Osteoblast (primary cell): ENCODE measurements around the gene SH3RF1. TPM values are rescaled to one million over a fixed set of nuclear protein-coding genes. Genes with fewer than 3 reads are reported as not detected.

Experiments used
- DNase-seq: peaks from one replicate; pipeline ENCODE4 v3.0.0; 2011; ENCODE audit warnings: low spot score, mixed read lengths; ENCODE audit not compliant: insufficient read length; ENCODE audit errors: missing footprints
- H2AFZ ChIP-seq: 2 replicates; pipeline ENCODE4 v1.6.0; 2011; ENCODE audit warnings: mild to moderate bottlenecking, low read length
- H3K27ac ChIP-seq: 2 replicates; pipeline ENCODE4 v1.5.1; 2011; ENCODE audit warnings: mild to moderate bottlenecking, low read depth, low read length, moderate library complexity
- H3K27me3 ChIP-seq: 2 replicates; pipeline ENCODE4 v1.6.0; 2012; ENCODE audit warnings: mild to moderate bottlenecking, control low read depth, inconsistent platforms, low read length, moderate library complexity; ENCODE audit not compliant: insufficient read depth
- H3K36me3 ChIP-seq: 2 replicates; pipeline ENCODE4 v1.5.1; 2011; ENCODE audit warnings: mild to moderate bottlenecking, low read length, control low read depth, moderate library complexity; ENCODE audit not compliant: insufficient read depth
- H3K4me1 ChIP-seq: 2 replicates; pipeline ENCODE4 v1.5.1; 2011; ENCODE audit warnings: mild to moderate bottlenecking, low read length, control low read depth, moderate library complexity; ENCODE audit not compliant: insufficient read depth
- H3K4me2 ChIP-seq: 2 replicates; pipeline ENCODE4 v1.6.0; 2011; ENCODE audit warnings: mild to moderate bottlenecking, low read length; ENCODE audit not compliant: insufficient read depth
- H3K4me3 ChIP-seq: fragments of 200-600 bp; sonication (generic); 3 replicates; pipeline ENCODE4 v1.5.1; 2012; ENCODE audit warnings: mild to moderate bottlenecking, low read length, inconsistent platforms; ENCODE audit not compliant: insufficient read depth
- H3K79me2 ChIP-seq: 2 replicates; pipeline ENCODE4 v1.6.0; 2012; ENCODE audit warnings: mild to moderate bottlenecking, low read length, control low read depth, inconsistent platforms; ENCODE audit not compliant: insufficient read depth
- H3K9me3 ChIP-seq: 2 replicates; pipeline ENCODE4 v1.5.1; 2011; ENCODE audit warnings: low read depth, low read length, control low read depth
- H4K20me1 ChIP-seq: 2 replicates; pipeline ENCODE4 v1.6.0; 2012; ENCODE audit warnings: mild to moderate bottlenecking, low read length, control low read depth; ENCODE audit not compliant: insufficient read depth
- CTCF ChIP-seq: IDR thresholded peaks from 2 replicates; pipeline ENCODE4 v1.5.1; 2011; ENCODE audit warnings: mild to moderate bottlenecking, low read depth, low read length, moderate library complexity; ENCODE audit errors: extremely low read depth
- total RNA-seq: library from RNA; depleted of rRNA; stranded (reverse); fragments of >200 nt; gene quantifications from 2 replicates; pipeline ENCODE4 v1.2.3, GENCODE V29; 2012

Gene SH3RF1
- 33.0 and 37.6 TPM in 2 replicates for total RNA-seq

- H3K36me3 ChIP-seq: peaks cover 24% of the 10 kb centered on the region
- H3K4me1 ChIP-seq: peaks cover 39% of the 10 kb centered on the region
- H3K27me3 ChIP-seq: no peaks in the 10 kb centered on the region
- peak; percentile 97 for DNase-seq
- H3K4me3 ChIP-seq: peak within 1 kb of the TSS; percentile 96
- TF ChIP-seq CTCF: peak; percentile 9
- peaks cover 25% of the 10 kb centered on the region for H4K20me1 ChIP-seq
- H3K79me2 ChIP-seq: peaks cover 47% of the 10 kb centered on the region
- H3K4me2 ChIP-seq: peak within 1 kb of the TSS; percentile 94
- peak within 1 kb of the TSS; percentile 98 for H3K27ac ChIP-seq
- peak within 1 kb of the TSS; percentile 16 for H2AFZ ChIP-seq
- no peaks in the 10 kb centered on the region for H3K9me3 ChIP-seq
These were observed at the start of gene SH3RF1 for GRCh38 chr4:169270810-169271691. Gene SH3RF1 (minus strand): TSS chr4:169270956. CDS start chr4:169269212, 1,744 bp downstream.

DNA sequence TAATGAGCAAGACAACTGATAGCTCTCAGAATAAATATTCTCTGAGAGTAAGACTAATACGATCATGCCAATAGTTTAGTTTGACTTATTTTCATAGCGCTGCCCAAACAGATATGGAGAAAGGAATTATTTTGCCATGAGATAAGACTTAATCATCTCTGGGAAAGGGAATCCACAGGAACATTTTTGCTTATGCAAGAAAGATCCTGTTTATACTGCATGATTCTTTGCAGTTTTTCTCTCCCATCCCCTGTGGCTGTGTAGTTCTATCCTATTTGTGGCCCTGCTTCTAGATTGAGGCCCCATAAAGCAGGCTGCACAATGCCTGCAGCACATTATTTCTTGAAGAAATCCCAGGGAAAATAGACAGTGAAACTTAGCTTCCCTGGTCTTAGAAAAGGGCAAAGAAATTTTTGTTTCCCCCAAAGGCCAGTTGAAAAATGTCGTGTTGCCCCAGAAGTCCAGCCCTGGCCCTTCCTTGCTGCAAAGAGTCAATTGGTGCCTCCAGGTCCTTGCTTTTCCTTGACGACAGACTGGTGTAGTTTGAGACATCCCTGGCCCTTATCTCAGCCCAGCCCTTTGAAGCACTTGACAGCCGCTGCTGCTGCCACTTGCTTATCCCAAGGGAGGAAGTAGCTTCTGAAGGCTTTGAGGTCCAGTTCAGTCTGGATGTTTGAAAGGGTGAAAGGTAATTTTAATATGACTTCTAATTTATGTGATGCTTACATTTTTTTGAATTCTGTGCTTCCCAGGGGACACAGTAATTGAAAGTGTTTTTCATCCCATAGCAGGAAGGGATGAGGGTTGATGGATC lies 45.0 kb upstream of the SH3RF1 start:
- no peaks in the 10 kb centered on the region for H3K79me2 ChIP-seq
- H3K4me3 ChIP-seq: no peak overlapping the region
- H2AFZ ChIP-seq: peak overlapping the region; percentile 1
- H4K20me1 ChIP-seq: no peaks in the 10 kb centered on the region
- H3K27ac ChIP-seq: peak overlapping the region; percentile 85
- no peaks in the 10 kb centered on the region for H3K9me3 ChIP-seq
- H3K4me2 ChIP-seq: peak overlapping the region; percentile 64
- no peak for TF ChIP-seq CTCF
- no peaks in the 10 kb centered on the region for H3K36me3 ChIP-seq
- H3K27me3 ChIP-seq: no peaks in the 10 kb centered on the region
- peak; percentile 13 for DNase-seq
- H3K4me1 ChIP-seq: peaks cover 23% of the 10 kb centered on the region

GRCh38 chr4:169314906-169315305 lies 44.1 kb upstream of the SH3RF1 start:
- peak overlapping the region; percentile 85 for H3K27ac ChIP-seq
- H3K36me3 ChIP-seq: no peaks in the 10 kb centered on the region
- peak overlapping the region; percentile 13 for H3K4me3 ChIP-seq
- H3K4me2 ChIP-seq: peak overlapping the region; percentile 64
- no peaks in the 10 kb centered on the region for H3K79me2 ChIP-seq
- no peaks in the 10 kb centered on the region for H3K9me3 ChIP-seq
- no peak for TF ChIP-seq CTCF
- DNase-seq: no peak
- no peaks in the 10 kb centered on the region for H3K27me3 ChIP-seq
- H4K20me1 ChIP-seq: no peaks in the 10 kb centered on the region
- peaks cover 23% of the 10 kb centered on the region for H3K4me1 ChIP-seq
- no peak overlapping the region for H2AFZ ChIP-seq

GRCh38 chr4:169313732-169314131 lies 43.0 kb upstream of the SH3RF1 start:
- Histone ChIP-seq H3K36me3 (no peaks in the 10 kb centered on the region), H3K79me2 (no peaks in the 10 kb centered on the region), H3K27ac (no peak overlapping the region), H3K4me2 (no peak overlapping the region), H2AFZ (no peak overlapping the region), H3K4me1 (peaks cover 23% of the 10 kb centered on the region), H3K27me3 (no peaks in the 10 kb centered on the region), H4K20me1 (no peaks in the 10 kb centered on the region), H3K9me3 (no peaks in the 10 kb centered on the region), H3K4me3 (no peak overlapping the region)
- DNase-seq: no peak
- no peak for TF ChIP-seq CTCF
